ENCODE measurements around the gene COA1.

COA1 gene

DNA sequence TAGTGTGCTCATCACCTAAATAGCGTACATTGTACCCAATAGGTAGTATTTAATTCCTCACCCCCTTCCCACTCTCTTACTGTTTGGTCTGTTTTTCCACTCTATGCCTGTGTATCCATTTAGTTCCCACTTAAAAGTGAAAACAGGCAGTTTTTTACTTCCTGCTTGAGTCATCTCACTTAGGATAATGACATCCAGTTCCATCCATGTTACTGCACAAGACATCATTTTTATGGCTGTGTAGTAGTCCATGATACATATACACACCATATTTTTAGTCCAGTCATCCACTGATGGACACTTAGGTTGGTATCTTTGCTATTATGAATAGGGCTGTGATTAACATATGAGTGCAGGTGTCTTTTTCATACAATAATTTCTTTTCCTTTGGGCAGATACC is 136.3 kb downstream of the COA1 start:
- TF ChIP-seq CTCF (conservative IDR thresholded peaks at IDR 0.05): no peak

GRCh38 chr7:43592326-43592725 is 137.0 kb downstream of the COA1 start:
- TF ChIP-seq CTCF (conservative IDR thresholded peaks at IDR 0.05): no peak
- no peak overlapping the region for H3K27ac ChIP-seq

More for the DNA sequence above, 136.3 kb downstream of the COA1 start:
- H3K27ac ChIP-seq: no peak overlapping the region

GRCh38 chr7:43591558-43592180 is 137.7 kb downstream of the COA1 start:
- TF ChIP-seq CTCF (conservative IDR thresholded peaks at IDR 0.05): no peak
- H3K27ac ChIP-seq: no peak overlapping the region

GRCh38 chr7:43590862-43591557 is 138.3 kb downstream of the COA1 start:
- no peak overlapping the region for H3K27ac ChIP-seq

GRCh38 chr7:43589728-43590127 is 139.6 kb downstream of the COA1 start:
- no peak for TF ChIP-seq CTCF (conservative IDR thresholded peaks at IDR 0.05)
- no peak overlapping the region for H3K27ac ChIP-seq

More at GRCh38 chr7:43590862-43591557, 138.3 kb downstream of the COA1 start:
- no peak for TF ChIP-seq CTCF (conservative IDR thresholded peaks at IDR 0.05)
